GM23338 (cell line): ENCODE data around the gene FLNB. TPM values are rescaled to one million over a fixed set of nuclear protein-coding genes. Genes with fewer than 3 reads are reported as not detected.

Source experiments
- ATAC-seq: fragments of 200-7000 bp; cut with Tn5 transposase; 3 replicates; pipeline ENCODE4 v1.9.1; 2020
- DNase-seq: peaks from one replicate; pipeline ENCODE4 v3.0.0-alpha.2; 2015; ENCODE audit warnings: low spot score
- H2AFZ ChIP-seq: fragments of 200-600 bp; sonication (generic); 2 replicates; pipeline ENCODE4 v1.8.0; 2016; ENCODE audit warnings: antibody characterized with exemption, mild to moderate bottlenecking, moderate library complexity
- H3F3A ChIP-seq: fragments of 200-600 bp; sonication (generic); replicated peaks from 2 replicates; pipeline ENCODE4 v1.8.0; 2017; ENCODE audit warnings: antibody characterized with exemption, mixed run types, low read depth
- H3K27ac ChIP-seq: fragments of 200-600 bp; sonication (generic); 2 replicates; pipeline ENCODE4 v1.6.1; 2016; ENCODE audit warnings: low read depth
- H3K27me3 ChIP-seq: fragments of 200-600 bp; sonication (generic); 2 replicates; pipeline ENCODE4 v1.8.0; 2016; ENCODE audit warnings: mild to moderate bottlenecking, mixed run types, moderate library complexity; ENCODE audit not compliant: insufficient read depth
- H3K36me3 ChIP-seq: fragments of 200-600 bp; sonication (generic); 2 replicates; pipeline ENCODE4 v1.8.0; 2016; ENCODE audit warnings: mild to moderate bottlenecking; ENCODE audit not compliant: insufficient read depth
- H3K4me1 ChIP-seq: fragments of 200-600 bp; sonication (generic); 2 replicates; pipeline ENCODE4 v1.8.0; 2016; ENCODE audit warnings: mild to moderate bottlenecking, moderate library complexity; ENCODE audit not compliant: insufficient read depth
- H3K4me2 ChIP-seq: fragments of 200-600 bp; sonication (generic); 2 replicates; pipeline ENCODE4 v1.7.1; 2017; ENCODE audit warnings: mixed run types
- H3K4me3 ChIP-seq: fragments of 200-600 bp; sonication (generic); 2 replicates; pipeline ENCODE4 v1.6.1; 2016; ENCODE audit warnings: mixed run types
- H3K79me2 ChIP-seq: fragments of 200-600 bp; sonication (generic); replicated peaks from 2 replicates; pipeline ENCODE4 v1.8.0; 2017; ENCODE audit warnings: mild to moderate bottlenecking; ENCODE audit not compliant: insufficient read depth
- H3K9me2 ChIP-seq: fragments of 200-600 bp; sonication (generic); 2 replicates; pipeline ENCODE4 v1.8.0; 2017; ENCODE audit not compliant: insufficient read depth
- H4K20me1 ChIP-seq: fragments of 200-600 bp; sonication (generic); replicated peaks from 2 replicates; pipeline ENCODE4 v1.8.0; 2017; ENCODE audit warnings: mild to moderate bottlenecking; ENCODE audit not compliant: insufficient read depth
- H3K27ac Mint-ChIP-seq: 2 replicates; pipeline ENCODE4 v1.8.0; 2020; ENCODE audit warnings: inconsistent platforms, mild to moderate bottlenecking, moderate library complexity, mixed read lengths
- H3K27me3 Mint-ChIP-seq: 3 replicates; pipeline ENCODE4 v1.8.0; 2022; ENCODE audit warnings: low read depth, mild to moderate bottlenecking, moderate library complexity, mixed read lengths, inconsistent platforms; ENCODE audit not compliant: insufficient read depth, poor library complexity
- H3K36me3 Mint-ChIP-seq: 3 replicates; pipeline ENCODE4 v1.8.0; 2021; ENCODE audit warnings: low read depth, mild to moderate bottlenecking, inconsistent platforms, moderate library complexity, mixed read lengths
- H3K4me1 Mint-ChIP-seq: 3 replicates; pipeline ENCODE4 v1.8.0; 2020; ENCODE audit warnings: mild to moderate bottlenecking, inconsistent platforms, mixed read lengths
- H3K4me3 Mint-ChIP-seq: 3 replicates; pipeline ENCODE4 v1.8.0; 2021; ENCODE audit warnings: moderate library complexity, mild to moderate bottlenecking, inconsistent platforms, mixed read lengths
- H3K9me3 Mint-ChIP-seq: 3 replicates; pipeline ENCODE4 v1.8.0; 2020; ENCODE audit warnings: moderate library complexity, mild to moderate bottlenecking, inconsistent platforms, mixed read lengths
- CREB1 ChIP-seq: fragments of 250-450 bp; sonication (Bioruptor Pico); IDR thresholded peaks from 2 replicates; pipeline ENCODE4 v1.5.0; 2020; ENCODE audit warnings: low read depth, mild to moderate bottlenecking, moderate library complexity
- EZH2 ChIP-seq: fragments of 200-600 bp; sonication (generic); IDR thresholded peaks from one replicate; pipeline ENCODE4 v1.8.0; 2017; ENCODE audit warnings: antibody characterized with exemption, mild to moderate bottlenecking, low read depth; ENCODE audit not compliant: unreplicated experiment
- EZH2phosphoT487 ChIP-seq: fragments of 200-600 bp; sonication (generic); IDR thresholded peaks from one replicate; pipeline ENCODE4 v1.8.1; 2018; ENCODE audit warnings: antibody characterized with exemption; ENCODE audit not compliant: unreplicated experiment
- JUNB ChIP-seq: IDR thresholded peaks from one replicate; pipeline ENCODE4 v1.6.1; 2016; ENCODE audit warnings: antibody characterized with exemption; ENCODE audit not compliant: unreplicated experiment
- NANOG ChIP-seq: IDR thresholded peaks from 2 replicates; pipeline ENCODE4 v1.6.1; 2016; ENCODE audit warnings: antibody characterized with exemption, borderline replicate concordance
- POLR2AphosphoS5 ChIP-seq: IDR thresholded peaks from 2 replicates; pipeline ENCODE4 v1.6.1; 2016; ENCODE audit warnings: antibody characterized with exemption, low read depth
- STAT1 ChIP-seq: IDR thresholded peaks from one replicate; pipeline ENCODE4 v1.6.1; 2016; ENCODE audit warnings: antibody characterized with exemption; ENCODE audit not compliant: unreplicated experiment
- ZNF114 ChIP-seq: fragments of 250-450 bp; sonication (Bioruptor Pico); IDR thresholded peaks from 2 replicates; pipeline ENCODE4 v1.5.0; 2020; ENCODE audit warnings: mild to moderate bottlenecking, moderate library complexity
- ZNF331 ChIP-seq: fragments of 250-450 bp; sonication (Bioruptor Pico); IDR thresholded peaks from 2 replicates; pipeline ENCODE4 v1.5.0; 2020; ENCODE audit warnings: low read depth, mild to moderate bottlenecking, moderate library complexity
- polyA plus RNA-seq: library from polyadenylated mRNA; unstranded; fragments of >200 nt; fragmentation: Nextera tagmentation; extraction: Ambion mirVana; gene quantifications from 2 replicates; pipeline ENCODE4 v1.2.1, GENCODE V29; 2016
- total RNA-seq: library from RNA; depleted of rRNA; stranded (reverse); fragments of >200 nt; shearing (Covaris generic); gene quantifications from 2 replicates; pipeline ENCODE4 v1.2.3, GENCODE V29; 2014
- TF ChIP-seq, protein P1 (sequence below), 2 experiments: fragments of 200-600 bp in 1 of 2; sonication (generic) in 1 of 2; conservative IDR thresholded peaks; 2 replicates each; pipeline versions ENCODE4 v1.5.1 to v1.6.1; 2016 to 2017; ENCODE audit warnings: antibody characterized with exemption in 2 of 2, low read depth in 2 of 2, mild to moderate bottlenecking in 2 of 2, moderate library complexity in 1 of 2
- TF ChIP-seq, protein P2 (sequence below): IDR thresholded peaks from one replicate; pipeline ENCODE4 v1.6.1; 2018; ENCODE audit warnings: antibody characterized with exemption; ENCODE audit not compliant: unreplicated experiment

FLNB gene
- total and polyA plus RNA-seq, 2 experiments from 2014 or later: 39.7 to 179 TPM

DNA sequence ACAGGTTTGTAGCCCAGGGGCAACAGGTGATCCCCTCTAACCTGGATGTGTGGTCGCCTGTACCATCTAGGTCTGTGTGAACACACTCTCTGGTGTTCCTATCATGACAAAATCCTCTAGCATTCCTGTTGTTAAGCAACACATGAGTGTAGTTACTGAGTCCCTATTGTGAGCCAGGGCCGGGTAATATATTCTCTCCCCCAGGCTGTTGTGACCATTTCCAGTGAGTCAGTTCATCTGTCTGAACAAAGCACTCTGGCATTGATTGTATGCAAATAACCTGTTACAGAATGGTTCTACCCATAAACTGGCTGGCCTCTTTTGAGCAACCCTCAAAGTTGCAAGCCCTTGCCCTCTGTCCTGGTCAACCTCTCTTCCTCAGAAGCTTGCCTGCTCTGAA lies 2.6 kb upstream of the FLNB start:
- Histone ChIP-seq H3K79me2 (peaks cover 24% of the 10 kb centered on the region), H3F3A (no peaks in the 10 kb centered on the region), H2AFZ (no peak overlapping the region), H3K4me1 (peaks cover 6% of the 10 kb centered on the region), H3K36me3 (no peaks in the 10 kb centered on the region), H3K27me3 (no peaks in the 10 kb centered on the region), H4K20me1 (no peaks in the 10 kb centered on the region; the same call in none of the 2 replicates), H3K27ac (no peak overlapping the region), H3K4me2 (no peak overlapping the region), H3K9me2 (peaks cover 3% of the 10 kb centered on the region; the same call in 1 of the 2 replicates), H3K4me3 (no peak overlapping the region)
- Mint-ChIP-seq H3K27me3 (no peaks in the 10 kb centered on the region), H3K4me3 (no peak overlapping the region), H3K27ac (no peak overlapping the region; the same call in 1 of the 2 replicates), H3K9me3 (no peaks in the 10 kb centered on the region), H3K36me3 (no peaks in the 10 kb centered on the region), H3K4me1 (peaks cover 15% of the 10 kb centered on the region)
- ATAC-seq: no peak
- DNase-seq: no peak
- no peak for TF ChIP-seq JUNB
- TF ChIP-seq EZH2: no peak
- TF ChIP-seq STAT1: no peak
- TF ChIP-seq POLR2AphosphoS5: no peak
- no peak for TF ChIP-seq EZH2phosphoT487
- TF ChIP-seq, protein P1, sequence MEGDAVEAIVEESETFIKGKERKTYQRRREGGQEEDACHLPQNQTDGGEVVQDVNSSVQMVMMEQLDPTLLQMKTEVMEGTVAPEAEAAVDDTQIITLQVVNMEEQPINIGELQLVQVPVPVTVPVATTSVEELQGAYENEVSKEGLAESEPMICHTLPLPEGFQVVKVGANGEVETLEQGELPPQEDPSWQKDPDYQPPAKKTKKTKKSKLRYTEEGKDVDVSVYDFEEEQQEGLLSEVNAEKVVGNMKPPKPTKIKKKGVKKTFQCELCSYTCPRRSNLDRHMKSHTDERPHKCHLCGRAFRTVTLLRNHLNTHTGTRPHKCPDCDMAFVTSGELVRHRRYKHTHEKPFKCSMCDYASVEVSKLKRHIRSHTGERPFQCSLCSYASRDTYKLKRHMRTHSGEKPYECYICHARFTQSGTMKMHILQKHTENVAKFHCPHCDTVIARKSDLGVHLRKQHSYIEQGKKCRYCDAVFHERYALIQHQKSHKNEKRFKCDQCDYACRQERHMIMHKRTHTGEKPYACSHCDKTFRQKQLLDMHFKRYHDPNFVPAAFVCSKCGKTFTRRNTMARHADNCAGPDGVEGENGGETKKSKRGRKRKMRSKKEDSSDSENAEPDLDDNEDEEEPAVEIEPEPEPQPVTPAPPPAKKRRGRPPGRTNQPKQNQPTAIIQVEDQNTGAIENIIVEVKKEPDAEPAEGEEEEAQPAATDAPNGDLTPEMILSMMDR (conservative IDR thresholded peaks at IDR 0.05; ENCODE audit: low read depth in 2 of 2): no peak
- TF ChIP-seq, protein P2, sequence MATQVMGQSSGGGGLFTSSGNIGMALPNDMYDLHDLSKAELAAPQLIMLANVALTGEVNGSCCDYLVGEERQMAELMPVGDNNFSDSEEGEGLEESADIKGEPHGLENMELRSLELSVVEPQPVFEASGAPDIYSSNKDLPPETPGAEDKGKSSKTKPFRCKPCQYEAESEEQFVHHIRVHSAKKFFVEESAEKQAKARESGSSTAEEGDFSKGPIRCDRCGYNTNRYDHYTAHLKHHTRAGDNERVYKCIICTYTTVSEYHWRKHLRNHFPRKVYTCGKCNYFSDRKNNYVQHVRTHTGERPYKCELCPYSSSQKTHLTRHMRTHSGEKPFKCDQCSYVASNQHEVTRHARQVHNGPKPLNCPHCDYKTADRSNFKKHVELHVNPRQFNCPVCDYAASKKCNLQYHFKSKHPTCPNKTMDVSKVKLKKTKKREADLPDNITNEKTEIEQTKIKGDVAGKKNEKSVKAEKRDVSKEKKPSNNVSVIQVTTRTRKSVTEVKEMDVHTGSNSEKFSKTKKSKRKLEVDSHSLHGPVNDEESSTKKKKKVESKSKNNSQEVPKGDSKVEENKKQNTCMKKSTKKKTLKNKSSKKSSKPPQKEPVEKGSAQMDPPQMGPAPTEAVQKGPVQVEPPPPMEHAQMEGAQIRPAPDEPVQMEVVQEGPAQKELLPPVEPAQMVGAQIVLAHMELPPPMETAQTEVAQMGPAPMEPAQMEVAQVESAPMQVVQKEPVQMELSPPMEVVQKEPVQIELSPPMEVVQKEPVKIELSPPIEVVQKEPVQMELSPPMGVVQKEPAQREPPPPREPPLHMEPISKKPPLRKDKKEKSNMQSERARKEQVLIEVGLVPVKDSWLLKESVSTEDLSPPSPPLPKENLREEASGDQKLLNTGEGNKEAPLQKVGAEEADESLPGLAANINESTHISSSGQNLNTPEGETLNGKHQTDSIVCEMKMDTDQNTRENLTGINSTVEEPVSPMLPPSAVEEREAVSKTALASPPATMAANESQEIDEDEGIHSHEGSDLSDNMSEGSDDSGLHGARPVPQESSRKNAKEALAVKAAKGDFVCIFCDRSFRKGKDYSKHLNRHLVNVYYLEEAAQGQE: no peak

DNA sequence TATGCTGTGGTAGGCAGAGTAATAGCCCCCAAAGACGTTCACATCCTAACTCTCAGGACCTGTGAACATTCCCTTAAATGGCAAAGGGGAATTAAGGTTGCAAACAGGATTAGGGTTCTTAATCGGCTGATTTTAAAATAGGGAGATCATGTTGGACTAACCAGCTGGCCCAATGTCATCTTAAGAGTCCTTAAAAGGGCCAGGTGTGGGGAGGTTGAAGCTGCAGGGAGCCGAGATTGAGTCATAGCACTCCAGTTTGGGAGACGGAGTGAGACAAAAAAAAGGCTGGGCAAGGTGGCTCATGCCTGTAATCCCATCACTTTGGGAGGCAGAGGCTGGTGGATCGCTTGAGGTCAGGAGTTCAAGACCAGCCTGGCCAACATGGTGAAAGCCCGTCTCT lies 1.6 kb upstream of the FLNB start:
- Mint-ChIP-seq H3K9me3 (no peaks in the 10 kb centered on the region), H3K4me3 (no peak overlapping the region; the same call in 2 of the 3 replicates), H3K4me1 (peaks cover 22% of the 10 kb centered on the region), H3K27ac (no peak overlapping the region), H3K27me3 (peaks cover 1% of the 10 kb centered on the region), H3K36me3 (no peaks in the 10 kb centered on the region)
- Histone ChIP-seq H3K4me3 (no peak overlapping the region), H4K20me1 (no peaks in the 10 kb centered on the region; the same call in none of the 2 replicates), H3K79me2 (peaks cover 34% of the 10 kb centered on the region), H3F3A (no peaks in the 10 kb centered on the region), H3K9me2 (no peaks in the 10 kb centered on the region), H3K27ac (no peak overlapping the region), H3K4me2 (no peak overlapping the region), H3K27me3 (no peaks in the 10 kb centered on the region), H3K36me3 (no peaks in the 10 kb centered on the region), H3K4me1 (peaks cover 16% of the 10 kb centered on the region), H2AFZ (no peak overlapping the region)
- TF ChIP-seq NANOG (no peak), EZH2phosphoT487 (no peak), POLR2AphosphoS5 (no peak), ZNF114 (CRISPR knock-in tag) (no peak), JUNB (no peak), ZNF331 (CRISPR knock-in tag) (no peak), CREB1 (CRISPR knock-in tag) (no peak)
- TF ChIP-seq, protein P2: no peak
- TF ChIP-seq, protein P1 (conservative IDR thresholded peaks at IDR 0.05; ENCODE audit: low read depth in 2 of 2): no peak
- DNase-seq (no peak), ATAC-seq (no peak)
